HG02610 (cell line): ENCODE results near the gene SLC12A1.

Experiments
- ATAC-seq: cut with Tn5 transposase; IDR thresholded peaks from one replicate; pipeline ENCODE4 v1.9.1; 2021; ENCODE audit warnings: mild to moderate bottlenecking, moderate library complexity; ENCODE audit not compliant: unreplicated experiment

The SLC12A1 gene

DNA sequence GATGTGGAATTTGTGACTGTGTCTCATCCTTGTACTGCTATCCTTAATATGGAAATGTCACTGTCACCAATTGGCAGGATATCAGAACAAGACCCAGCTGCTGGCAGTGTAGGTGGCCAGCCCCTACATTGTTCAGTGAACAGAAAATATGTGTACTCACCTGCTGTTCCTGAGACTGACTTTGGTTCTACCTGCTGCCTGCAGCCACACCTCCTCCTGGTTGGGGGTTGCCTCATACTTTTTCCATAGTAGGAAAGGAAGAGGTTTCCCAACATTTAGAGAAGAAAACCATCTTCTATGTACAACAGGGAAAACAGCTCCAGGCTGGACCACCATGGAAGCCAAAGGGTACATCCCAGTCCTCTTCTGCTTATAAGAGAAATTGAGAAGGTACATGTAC, 35.9 kb downstream of the SLC12A1 start:
- no peak for ATAC-seq

DNA sequence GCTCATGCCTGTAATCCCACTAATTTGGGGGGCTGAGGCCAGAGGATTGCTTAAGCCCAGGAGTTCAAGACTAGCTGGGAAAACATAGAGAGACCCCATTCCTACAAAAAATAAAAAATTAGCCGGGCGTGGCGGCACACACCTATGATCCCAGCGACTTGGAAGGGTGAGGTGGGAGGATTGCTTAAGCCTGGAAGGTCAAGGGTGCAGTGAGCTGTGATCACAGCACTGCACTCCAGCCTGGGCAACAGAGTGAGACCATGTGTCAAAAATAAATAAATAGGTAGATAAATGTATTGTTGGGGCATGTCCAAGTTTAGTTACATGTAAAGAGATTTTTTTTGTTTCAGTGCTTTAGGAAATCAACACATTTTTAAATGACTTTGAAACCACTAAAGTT, 36.4 kb downstream of the SLC12A1 start:
- no peak for ATAC-seq

GRCh38 chr15:48244921-48245320, 38.8 kb downstream of the SLC12A1 start:
- no peak for ATAC-seq

GRCh38 chr15:48248414-48248813, 42.3 kb downstream of the SLC12A1 start:
- ATAC-seq: no peak

GRCh38 chr15:48250640-48251076, 44.6 kb downstream of the SLC12A1 start:
- ATAC-seq: no peak

DNA sequence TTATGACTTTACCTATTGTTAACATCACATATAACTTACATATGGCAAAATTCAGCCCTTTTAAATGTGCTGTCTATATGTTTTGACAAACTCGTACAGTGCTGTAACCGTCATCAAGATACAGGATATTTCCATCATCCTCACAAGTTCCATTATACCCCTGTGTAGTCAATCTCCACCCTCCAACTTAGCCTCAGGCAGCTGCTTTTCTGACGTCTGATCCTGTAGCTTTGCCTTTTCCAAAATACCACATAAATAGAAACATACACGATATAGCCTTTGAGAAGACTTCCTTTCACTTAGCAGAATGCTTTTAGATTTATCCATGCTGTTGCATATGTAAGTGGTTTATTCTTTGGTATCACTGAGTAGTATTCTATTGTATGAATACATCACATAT, 47.1 kb downstream of the SLC12A1 start:
- no peak for ATAC-seq

DNA sequence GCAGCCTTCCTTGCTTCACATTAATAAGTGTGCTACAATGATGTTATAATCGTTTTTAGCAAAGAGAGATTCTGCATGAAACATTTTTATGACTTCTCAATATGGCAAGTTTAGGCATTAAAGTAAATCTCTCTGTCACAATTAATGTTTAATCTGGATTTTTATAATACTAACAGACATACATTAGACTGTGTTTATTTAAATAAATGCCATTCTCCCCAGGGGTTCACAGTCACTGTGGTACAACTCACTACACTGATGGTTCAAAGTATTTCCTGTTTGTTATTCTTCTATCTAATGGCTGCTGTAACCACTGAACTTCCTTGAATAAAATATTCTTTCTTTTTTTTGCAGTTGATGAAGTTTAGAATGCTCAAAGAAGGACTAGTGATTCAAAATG, 59.0 kb downstream of the SLC12A1 start:
- ATAC-seq: no peak

GRCh38 chr15:48266024-48266689, 60.1 kb downstream of the SLC12A1 start:
- ATAC-seq: no peak

GRCh38 chr15:48267766-48268165, 61.7 kb downstream of the SLC12A1 start:
- ATAC-seq: no peak

DNA sequence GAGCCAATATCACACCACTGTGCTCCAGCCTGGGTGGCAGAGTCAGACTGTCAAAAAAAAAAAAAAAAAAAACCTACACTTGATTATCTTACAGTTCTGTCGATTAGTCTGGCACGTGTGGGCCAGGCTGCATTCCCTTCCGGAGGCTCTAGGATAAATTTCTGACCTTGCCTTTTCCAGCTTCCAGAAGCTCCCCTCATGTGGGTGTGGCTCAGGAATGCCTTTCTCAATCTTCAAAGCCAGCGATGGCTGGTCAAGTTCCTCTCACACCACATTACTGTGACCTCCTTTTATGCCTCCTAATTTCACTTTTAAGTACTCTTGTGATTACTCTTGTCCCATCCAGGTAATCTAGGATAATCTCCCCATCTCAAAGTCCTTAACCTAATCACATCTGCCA, 66.9 kb downstream of the SLC12A1 start:
- ATAC-seq: no peak

DNA sequence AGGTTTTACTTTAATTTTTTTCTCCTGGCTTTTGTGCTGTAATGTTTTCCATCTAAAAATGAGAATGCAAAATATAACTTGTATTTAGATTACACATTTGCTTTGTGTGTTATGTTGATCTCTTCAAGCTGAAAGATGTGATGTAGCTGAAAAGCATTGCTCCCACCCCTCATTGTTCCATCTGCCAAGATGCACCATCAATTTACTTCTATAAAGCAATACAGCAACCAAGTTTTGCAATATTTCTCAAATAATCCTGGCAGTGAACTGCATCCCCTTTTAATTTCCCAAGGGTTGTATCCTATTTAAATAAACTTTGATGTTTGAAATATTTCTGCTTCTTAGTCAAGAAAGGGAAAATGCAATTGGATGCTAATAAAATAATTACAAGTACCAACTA, 72.6 kb downstream of the SLC12A1 start:
- no peak for ATAC-seq

DNA sequence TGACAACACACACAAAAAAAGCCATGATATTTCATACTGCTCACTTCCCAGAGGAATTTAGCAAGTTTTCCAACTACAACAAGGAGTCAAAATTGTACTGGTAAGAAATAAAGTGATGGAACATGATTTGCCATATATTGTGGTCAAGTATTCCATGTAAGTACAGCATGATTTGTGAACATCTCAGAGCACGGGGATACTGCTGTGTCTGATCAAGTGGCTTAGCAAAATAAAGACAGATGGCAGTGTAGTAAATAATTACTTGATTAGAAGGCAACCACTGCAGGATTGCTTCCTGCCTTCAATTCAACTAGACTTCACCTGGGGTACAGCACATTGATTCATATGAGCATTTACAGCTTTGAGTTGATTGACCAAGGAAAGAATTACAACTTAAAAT, 73.5 kb downstream of the SLC12A1 start:
- ATAC-seq: no peak

DNA sequence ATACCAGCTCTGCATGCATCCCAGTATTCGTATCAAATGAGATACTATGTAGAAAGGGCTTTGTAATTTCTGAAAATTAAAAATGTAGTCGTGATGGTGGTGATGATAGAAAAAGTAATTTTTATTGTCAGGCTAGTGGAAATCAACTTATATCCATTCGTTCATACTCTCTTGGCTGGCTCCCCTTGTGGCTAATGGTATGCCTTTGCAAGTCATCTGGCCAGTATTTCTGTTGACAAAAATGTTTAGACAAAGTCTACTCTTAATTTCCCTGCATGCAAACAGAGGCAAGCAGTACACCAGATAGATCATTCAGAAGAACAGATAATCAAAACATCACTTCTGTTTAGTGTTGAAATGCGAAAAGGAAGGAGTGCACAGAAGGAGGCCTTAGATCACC, 75.6 kb downstream of the SLC12A1 start:
- ATAC-seq: no peak

- no peak for ATAC-seq
These were observed 76.1 kb downstream of the SLC12A1 start for GRCh38 chr15:48282216-48282615.

DNA sequence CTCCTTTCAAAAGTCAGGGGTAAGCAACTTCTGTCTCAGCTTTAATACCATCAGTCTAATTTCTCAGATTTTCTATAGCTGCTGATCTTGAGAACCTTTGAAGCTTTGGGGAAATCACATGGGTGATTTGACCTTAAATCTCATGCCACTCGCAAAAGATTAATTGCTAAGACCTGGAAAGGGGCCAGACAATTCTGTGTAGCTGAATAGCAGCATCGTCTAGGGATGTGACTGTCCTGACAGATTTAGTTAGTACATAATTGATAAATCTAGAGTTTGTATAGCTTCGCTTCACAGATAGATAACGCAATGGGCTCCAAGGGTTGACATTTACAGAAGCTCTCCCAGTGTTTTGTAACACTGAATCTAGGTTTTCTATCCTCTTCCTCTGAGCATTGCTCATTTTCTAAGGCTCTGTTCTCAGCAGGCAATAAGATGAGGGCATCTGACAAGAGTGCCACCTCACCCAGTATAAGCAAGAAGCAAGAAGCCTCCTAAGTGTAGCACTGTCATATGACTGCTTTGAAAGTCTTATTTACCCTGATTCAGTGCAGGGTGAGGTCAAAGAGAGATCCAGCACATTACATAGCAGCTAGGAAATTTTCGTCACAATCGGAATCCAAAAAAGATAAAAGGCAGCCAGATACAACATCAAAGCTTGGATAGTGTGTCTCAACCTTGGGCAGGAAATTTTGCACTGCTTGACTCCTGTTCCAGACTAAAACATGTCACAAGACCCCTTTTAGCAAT, 77.5 kb downstream of the SLC12A1 start:
- no peak for ATAC-seq

DNA sequence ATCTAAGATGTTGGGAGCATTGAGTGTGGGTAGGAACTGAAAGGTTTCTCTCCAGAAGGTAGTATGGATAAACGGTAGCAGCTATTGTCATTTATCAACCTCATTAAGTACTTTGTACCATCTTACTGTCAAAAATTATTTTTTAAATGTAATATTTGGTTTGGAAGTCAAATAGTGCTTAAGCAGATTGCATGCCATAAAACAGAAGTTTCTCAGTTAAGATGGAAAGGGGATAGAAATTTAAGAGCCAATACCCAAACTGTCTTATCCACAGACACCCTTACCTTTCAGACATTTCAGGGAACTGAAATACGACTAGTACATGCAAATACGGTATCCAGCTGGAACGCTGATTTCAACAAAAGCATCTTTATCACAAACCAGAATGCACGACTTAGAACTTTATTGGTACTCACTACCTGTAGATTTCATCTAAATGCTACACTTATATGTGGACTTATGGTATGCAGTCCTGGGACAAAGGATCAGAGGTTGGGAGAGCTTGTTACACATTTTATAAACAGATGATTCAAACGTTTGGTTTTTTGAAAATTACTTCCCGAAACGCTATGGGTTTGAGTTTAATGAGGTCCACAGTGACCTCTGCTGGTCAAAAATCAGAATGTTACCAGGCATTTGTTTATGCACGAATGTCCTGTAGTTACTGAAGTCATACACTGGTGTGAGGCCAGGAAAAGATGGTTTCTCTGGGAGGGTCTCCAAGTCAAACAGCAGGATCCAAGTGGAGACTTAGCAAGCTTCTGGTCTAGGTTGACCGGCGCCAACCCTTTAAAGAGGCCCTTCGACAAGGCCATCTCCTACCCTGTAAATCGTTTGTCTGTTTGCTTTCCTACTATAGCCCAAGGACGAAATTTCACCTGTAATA, 79.5 kb downstream of the SLC12A1 start:
- peak; percentile 72 for ATAC-seq

DNA sequence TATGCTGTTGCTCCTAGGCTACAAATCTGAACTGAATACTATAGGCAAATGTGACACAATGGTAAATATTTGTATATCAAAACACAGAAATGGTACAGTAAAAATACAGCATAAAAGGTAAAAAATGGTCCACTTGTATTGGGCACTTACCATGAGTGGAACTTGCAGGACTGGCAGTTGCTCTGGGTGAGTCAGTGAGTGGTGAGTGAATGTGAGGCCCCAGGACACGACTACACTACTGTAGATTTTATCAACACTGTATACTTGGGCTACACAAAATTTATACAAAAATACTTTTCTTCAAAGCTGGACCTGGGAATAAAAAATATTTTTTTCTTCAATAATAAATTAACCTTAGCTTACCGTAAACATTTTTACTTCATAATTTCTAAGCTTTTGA, 83.5 kb downstream of the SLC12A1 start:
- ATAC-seq: no peak

DNA sequence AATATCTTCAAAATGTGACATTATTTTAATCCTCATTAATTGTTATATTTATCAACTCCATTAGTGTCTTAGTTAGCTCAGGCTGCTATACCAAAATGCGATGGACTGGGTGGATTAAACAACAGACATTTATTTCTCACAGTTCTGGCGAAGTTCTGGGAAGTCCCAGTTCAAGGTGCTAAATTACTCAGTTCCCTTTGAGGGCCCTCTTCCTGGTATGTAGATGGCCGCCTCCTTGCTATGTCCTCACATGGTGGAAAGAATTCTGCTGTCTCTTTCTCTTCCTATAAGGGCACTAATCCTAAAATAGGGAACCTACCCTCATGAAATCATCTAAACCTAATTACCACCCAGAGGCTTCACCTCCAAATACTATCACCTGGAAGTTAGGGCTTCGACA, 86.4 kb downstream of the SLC12A1 start:
- ATAC-seq: peak; percentile 83

DNA sequence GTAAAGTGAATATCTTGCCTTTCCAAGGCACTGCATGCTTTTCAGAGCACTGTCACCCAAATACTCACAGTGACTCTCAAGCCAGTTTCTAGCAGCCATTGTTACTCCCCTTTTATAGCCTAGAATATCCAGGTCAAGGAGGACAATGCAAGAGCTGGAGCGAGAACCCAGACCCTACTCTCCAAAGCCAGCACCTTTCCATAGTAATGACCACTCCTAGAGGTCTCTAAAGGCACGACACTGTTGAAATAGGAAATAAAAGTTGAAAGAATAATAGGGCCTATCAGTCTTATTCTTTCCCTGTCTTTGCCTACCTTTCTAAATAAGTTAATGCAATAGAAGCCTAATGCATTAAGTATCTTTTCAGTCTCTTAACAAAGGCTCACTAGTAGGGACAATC, 91.6 kb downstream of the SLC12A1 start:
- no peak for ATAC-seq

- ATAC-seq: no peak
These were observed 92.8 kb downstream of the SLC12A1 start for GRCh38 chr15:48298914-48299313.

- no peak for ATAC-seq
These were observed 93.9 kb downstream of the SLC12A1 start for GRCh38 chr15:48300038-48300437.

DNA sequence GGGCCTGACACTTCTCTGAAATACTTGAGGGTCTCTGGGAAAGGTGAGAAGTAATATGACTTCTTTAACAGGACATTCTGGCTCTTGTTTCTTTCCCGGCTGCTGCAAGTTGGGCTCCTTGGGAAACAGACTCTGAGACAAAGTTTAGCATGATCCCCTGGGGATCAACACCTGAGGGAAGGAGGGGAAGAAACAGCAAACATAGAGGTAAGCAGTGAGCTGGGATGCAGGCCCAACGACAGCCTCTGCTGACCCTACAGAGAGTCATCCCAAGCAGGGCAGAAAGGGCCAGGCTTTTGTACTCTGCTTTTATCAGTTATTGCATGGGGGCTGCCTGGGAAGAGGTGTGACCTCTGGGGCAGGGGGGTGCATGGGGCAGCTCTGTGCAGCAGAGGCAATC, 98.3 kb downstream of the SLC12A1 start:
- no peak for ATAC-seq
